ENCODE measurements around the gene OR6B3.

- TF ChIP-seq POLR2A (IDR thresholded peaks at IDR 0.05) (no peak), CTCF (IDR thresholded peaks at IDR 0.05) (no peak)
Measured at GRCh38 chr2:240000671-240001070, 52.6 kb downstream of the OR6B3 start.

All from body of pancreas (tissue), 4 donors.